HG02970 (cell line): ENCODE data around the gene TMEM127.

ENCODE experiments used
- ATAC-seq: cut with Tn5 transposase; IDR thresholded peaks from one replicate; pipeline ENCODE4 v1.9.1; 2021; ENCODE audit warnings: mild to moderate bottlenecking, moderate library complexity, moderate number of reproducible peaks; ENCODE audit not compliant: unreplicated experiment, low FRiP score

TMEM127 gene

GRCh38 chr2:96208143-96209010 is 57.4 kb downstream of the TMEM127 start, which contains the start of gene STARD7:
Gene STARD7, minus strand, starts transcription at chr2:96208827. Its CDS starts 393 bp downstream, at chr2:96208434.
- peak; percentile 87 for ATAC-seq

- peak; percentile 3 for ATAC-seq
Observed at GRCh38 chr2:96207774-96208142, 58.0 kb downstream of the TMEM127 start.

DNA sequence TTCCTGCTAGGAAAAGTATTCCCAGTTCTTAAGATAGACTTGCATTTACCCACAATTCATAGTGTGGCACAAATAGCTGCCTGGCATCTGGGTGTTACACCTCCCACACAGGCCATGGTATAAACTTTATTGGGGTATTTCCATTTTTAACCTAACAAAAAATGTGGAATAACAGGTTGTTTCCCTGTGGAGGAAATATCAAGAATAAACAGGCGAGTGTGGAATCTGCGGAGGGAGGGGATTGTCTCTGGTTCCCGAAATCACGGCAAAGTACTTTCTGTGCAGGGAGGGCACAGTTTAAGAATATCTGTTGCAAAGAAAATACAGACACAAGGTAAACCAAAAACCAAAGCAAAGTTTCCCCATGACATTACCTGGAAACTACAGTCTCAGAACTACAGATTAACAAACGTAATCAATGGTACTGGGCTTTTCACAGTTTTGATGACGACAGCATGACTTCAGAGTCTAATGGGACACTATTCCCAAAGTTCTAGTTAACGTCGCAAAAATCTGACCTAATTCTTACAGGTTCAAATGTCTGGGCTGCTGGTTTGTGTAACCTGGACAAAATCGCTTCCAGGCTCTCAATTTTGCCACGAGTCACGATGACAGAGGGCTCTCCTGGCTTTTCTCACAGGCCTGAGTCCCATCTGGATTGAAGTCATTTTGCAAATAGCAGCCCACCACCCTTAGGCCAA is 58.6 kb downstream of the TMEM127 start:
- no peak for ATAC-seq

DNA sequence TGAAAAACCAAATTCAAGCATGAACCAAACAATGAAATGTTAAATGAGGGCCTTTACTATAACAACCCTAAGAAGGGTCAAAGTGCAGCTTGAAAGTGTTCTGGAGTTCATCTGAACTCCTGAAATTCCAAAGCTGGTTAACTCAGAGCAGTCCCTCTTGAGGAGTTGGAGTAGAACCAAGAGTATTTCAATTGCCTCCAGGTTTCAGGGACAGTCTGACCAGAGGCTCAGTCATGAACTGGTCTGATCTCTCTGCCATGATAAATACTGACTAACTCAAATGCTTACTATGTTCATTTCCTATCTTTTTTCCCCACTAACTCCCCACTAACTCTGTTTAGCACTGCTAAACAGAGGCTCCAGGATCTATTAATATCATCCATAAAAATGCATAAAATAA is 59.9 kb downstream of the TMEM127 start:
- ATAC-seq: no peak

- ATAC-seq: no peak
Observed at GRCh38 chr2:96204836-96205624, 60.8 kb downstream of the TMEM127 start.

DNA sequence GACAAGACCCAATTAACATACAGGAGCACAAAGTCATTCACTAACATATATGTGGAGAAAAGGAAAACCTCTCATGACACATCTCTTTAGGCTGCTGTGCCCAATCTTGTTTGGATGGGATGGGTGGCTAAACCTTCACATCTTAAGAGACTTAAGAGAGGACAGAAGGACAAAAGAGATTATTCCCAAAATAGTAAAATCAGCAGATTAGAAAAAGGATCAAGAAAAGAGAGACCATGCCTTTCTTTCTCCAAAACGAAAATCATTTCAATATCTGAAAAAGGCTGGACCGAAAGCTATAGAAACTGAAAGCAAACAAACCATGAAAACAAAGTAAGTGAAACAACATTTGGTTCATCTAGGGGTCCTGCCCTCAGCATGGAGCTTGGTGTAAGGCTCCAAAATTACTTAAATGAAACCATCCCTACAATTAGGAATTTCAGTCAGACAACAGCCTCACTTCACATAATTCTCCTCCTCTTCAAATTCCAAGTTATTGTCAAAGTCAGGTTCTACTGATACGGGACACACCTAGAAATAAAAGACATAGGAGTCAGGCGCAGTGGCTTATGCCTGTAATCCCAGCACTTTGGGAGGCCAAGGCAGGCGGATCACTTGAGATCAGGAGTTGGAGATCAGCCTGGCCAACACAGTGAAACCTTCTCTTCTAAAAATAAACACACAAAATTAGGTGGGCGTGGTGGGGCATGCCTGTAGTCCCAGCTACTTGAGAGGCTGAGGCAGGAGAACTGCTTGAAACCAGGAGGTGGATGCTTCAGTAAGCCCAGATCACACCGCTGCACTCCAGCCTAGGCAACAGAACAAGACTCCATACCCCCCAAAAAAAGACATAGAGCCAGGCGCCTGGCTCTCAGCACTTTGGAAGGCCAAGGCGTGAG is 62.4 kb downstream of the TMEM127 start:
- no peak for ATAC-seq

- ATAC-seq: no peak
Observed at GRCh38 chr2:96202152-96202854, 63.5 kb downstream of the TMEM127 start.

GRCh38 chr2:96201338-96201737 is 64.5 kb downstream of the TMEM127 start:
- ATAC-seq: no peak

- ATAC-seq: no peak
Observed at GRCh38 chr2:96198921-96199320, 66.9 kb downstream of the TMEM127 start.
